GM12892 (cell line): Measurements from ENCODE around the gene APOH.

Experiments
- POLR2A ChIP-seq: IDR thresholded peaks from 2 replicates; pipeline ENCODE4 v1.6.1; 2011; ENCODE audit warnings: low read depth, low read length, control low read depth
- POLR2AphosphoS5 ChIP-seq: IDR thresholded peaks from 2 replicates; pipeline ENCODE4 v1.6.1; 2011; ENCODE audit warnings: low read depth, low read length, control low read depth

- TF ChIP-seq POLR2A (no peak), POLR2AphosphoS5 (no peak)
These were observed 19.1 kb upstream of the APOH start for GRCh38 chr17:66248285-66248684.
